ENCODE measurements around the gene CFAP107. TPM values are rescaled to one million over a fixed set of nuclear protein-coding genes. Genes with fewer than 3 reads are reported as not detected.
"Not testable (repeated sequence)": the region's sequence is repeated elsewhere in the genome, so short reads cannot be mapped to it uniquely, and the experiment has no call there.

Gene CFAP107
- total RNA-seq, 2 experiments from 2014 or later = not detected

GRCh38 chr1:12774801-12775345 is 28.9 kb downstream of the CFAP107 start:
- DNase-seq = no peak
- no peak for TF ChIP-seq CTCF (IDR thresholded peaks at IDR 0.05)
- POLR2A ChIA-PET = no interaction called here

GRCh38 chr1:12775443-12775842 is 29.4 kb downstream of the CFAP107 start:
- Mint-ChIP-seq H3K9me3 (no peaks in the 10 kb centered on the region), H3K36me3 (ENCODE audit: low read depth) (no peaks in the 10 kb centered on the region), H3K27me3 (peaks cover 6% of the 10 kb centered on the region), H3K4me3 (no peak overlapping the region), H3K27ac (no peak overlapping the region), H3K4me1 (ENCODE audit: low read depth) (no peaks in the 10 kb centered on the region)
- TF ChIP-seq CTCF (IDR thresholded peaks at IDR 0.05) = no peak
- ATAC-seq = no peak
- ChIA-PET CTCF (no interaction called here), POLR2A (no interaction called here)
- intact Hi-C loops (cut with micrococcal nuclease) = no loop called here
- no peak for DNase-seq

More at GRCh38 chr1:12774801-12775345, 28.9 kb downstream of the CFAP107 start:
- no peak overlapping the region for H3K4me3 Mint-ChIP-seq
- CTCF ChIA-PET = no interaction called here
- intact Hi-C loops (cut with micrococcal nuclease) = no loop called here
- no peak for ATAC-seq
- H3K27me3 Mint-ChIP-seq = peaks cover 12% of the 10 kb centered on the region
- H3K27ac Mint-ChIP-seq = no peak overlapping the region
- no peaks in the 10 kb centered on the region for H3K36me3 Mint-ChIP-seq (ENCODE audit: low read depth)
- H3K4me1 Mint-ChIP-seq (ENCODE audit: low read depth) = no peaks in the 10 kb centered on the region
- no peaks in the 10 kb centered on the region for H3K9me3 Mint-ChIP-seq

- ChIA-PET CTCF (no interaction called here), POLR2A (no interaction called here)
- no peak for ATAC-seq
- no peak overlapping the region for H3K4me3 Mint-ChIP-seq
- no peak for TF ChIP-seq CTCF (IDR thresholded peaks at IDR 0.05)
- H3K27me3 Mint-ChIP-seq = peaks cover 6% of the 10 kb centered on the region
- H3K36me3 Mint-ChIP-seq (ENCODE audit: low read depth) = no peaks in the 10 kb centered on the region
- no peaks in the 10 kb centered on the region for H3K9me3 Mint-ChIP-seq
- no peaks in the 10 kb centered on the region for H3K4me1 Mint-ChIP-seq (ENCODE audit: low read depth)
- intact Hi-C loops (cut with micrococcal nuclease) = no loop called here
- no peak for DNase-seq
- no peak overlapping the region for H3K27ac Mint-ChIP-seq
Measured at GRCh38 chr1:12776801-12777557, 31.0 kb downstream of the CFAP107 start.

GRCh38 chr1:12778061-12778460 is 32.1 kb downstream of the CFAP107 start:
- CTCF ChIA-PET = no interaction called here
- no peak for TF ChIP-seq CTCF (IDR thresholded peaks at IDR 0.05)
- no peak for ATAC-seq
- Mint-ChIP-seq H3K36me3 (ENCODE audit: low read depth) (no peaks in the 10 kb centered on the region), H3K4me3 (no peak overlapping the region), H3K27ac (no peak overlapping the region), H3K27me3 (peaks cover 4% of the 10 kb centered on the region), H3K4me1 (ENCODE audit: low read depth) (no peaks in the 10 kb centered on the region), H3K9me3 (peaks cover under 1% of the 10 kb centered on the region)
- POLR2A ChIA-PET = no interaction called here
- intact Hi-C loops (cut with micrococcal nuclease) = no loop called here
- no peak for DNase-seq

GRCh38 chr1:12778907-12779306 is 32.9 kb downstream of the CFAP107 start:
- intact Hi-C loops (cut with micrococcal nuclease) = no loop called here
- TF ChIP-seq CTCF (IDR thresholded peaks at IDR 0.05) = no peak
- Mint-ChIP-seq H3K36me3 (ENCODE audit: low read depth) (no peaks in the 10 kb centered on the region), H3K27me3 (peaks cover 3% of the 10 kb centered on the region), H3K27ac (no peak overlapping the region), H3K4me3 (no peak overlapping the region), H3K9me3 (peaks cover 7% of the 10 kb centered on the region), H3K4me1 (ENCODE audit: low read depth) (no peaks in the 10 kb centered on the region)
- DNase-seq = no peak
- POLR2A ChIA-PET = no interaction called here
- no peak for ATAC-seq
- CTCF ChIA-PET = no interaction called here

GRCh38 chr1:12781488-12781887 is 35.5 kb downstream of the CFAP107 start:
- H3K4me1 Mint-ChIP-seq (ENCODE audit: low read depth); H3K27me3 Mint-ChIP-seq; intact Hi-C loops (cut with micrococcal nuclease); POLR2A ChIA-PET; DNase-seq; CTCF ChIA-PET; H3K4me3 Mint-ChIP-seq; ATAC-seq; H3K27ac Mint-ChIP-seq; H3K36me3 Mint-ChIP-seq (ENCODE audit: low read depth): not testable (repeated sequence)
- peaks cover 22% of the 10 kb centered on the region for H3K9me3 Mint-ChIP-seq

Data from activated CD8-positive, alpha-beta T cell treated with anti-CD3 and anti-CD28 coated beads for 36 hours (primary cell).